OCI-LY7 (cell line): Measurements from ENCODE around the gene LPP.

ENCODE experiments used
- EZH2phosphoT487 ChIP-seq: fragments of 200-600 bp; sonication (generic); IDR thresholded peaks from 2 replicates; pipeline ENCODE4 v1.6.1; 2018; ENCODE audit warnings: low read depth, borderline replicate concordance, mild to moderate bottlenecking, mixed run types, antibody characterized with exemption, low read length, moderate library complexity, mixed read lengths
- TF ChIP-seq, protein P1 (sequence below): fragments of 200-600 bp; sonication (generic); conservative IDR thresholded peaks from 2 replicates; pipeline ENCODE4 v1.5.1; 2014; ENCODE audit warnings: mild to moderate bottlenecking, antibody characterized with exemption, low read length, moderate library complexity, mixed read lengths

DNA sequence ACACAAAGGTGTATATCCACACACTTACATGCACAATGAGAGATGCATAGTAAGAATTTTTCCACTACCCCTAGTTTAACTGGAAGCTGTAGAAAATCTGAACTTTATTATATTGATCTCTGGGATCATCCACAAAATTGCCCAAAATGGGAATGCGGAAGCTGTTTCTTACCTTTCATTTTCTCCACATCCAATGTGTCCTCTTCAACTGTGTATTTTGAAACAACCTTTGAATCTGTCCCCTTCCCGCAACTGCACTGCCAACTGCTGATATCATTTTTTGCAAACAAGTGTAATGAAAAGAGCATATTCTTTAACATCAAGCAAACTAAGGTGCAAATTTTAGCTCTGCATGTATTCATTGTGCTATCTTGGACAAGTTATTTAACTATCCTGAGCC is 590.2 kb downstream of the LPP start:
- TF ChIP-seq, protein P1, sequence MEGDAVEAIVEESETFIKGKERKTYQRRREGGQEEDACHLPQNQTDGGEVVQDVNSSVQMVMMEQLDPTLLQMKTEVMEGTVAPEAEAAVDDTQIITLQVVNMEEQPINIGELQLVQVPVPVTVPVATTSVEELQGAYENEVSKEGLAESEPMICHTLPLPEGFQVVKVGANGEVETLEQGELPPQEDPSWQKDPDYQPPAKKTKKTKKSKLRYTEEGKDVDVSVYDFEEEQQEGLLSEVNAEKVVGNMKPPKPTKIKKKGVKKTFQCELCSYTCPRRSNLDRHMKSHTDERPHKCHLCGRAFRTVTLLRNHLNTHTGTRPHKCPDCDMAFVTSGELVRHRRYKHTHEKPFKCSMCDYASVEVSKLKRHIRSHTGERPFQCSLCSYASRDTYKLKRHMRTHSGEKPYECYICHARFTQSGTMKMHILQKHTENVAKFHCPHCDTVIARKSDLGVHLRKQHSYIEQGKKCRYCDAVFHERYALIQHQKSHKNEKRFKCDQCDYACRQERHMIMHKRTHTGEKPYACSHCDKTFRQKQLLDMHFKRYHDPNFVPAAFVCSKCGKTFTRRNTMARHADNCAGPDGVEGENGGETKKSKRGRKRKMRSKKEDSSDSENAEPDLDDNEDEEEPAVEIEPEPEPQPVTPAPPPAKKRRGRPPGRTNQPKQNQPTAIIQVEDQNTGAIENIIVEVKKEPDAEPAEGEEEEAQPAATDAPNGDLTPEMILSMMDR = no peak
- TF ChIP-seq EZH2phosphoT487 = no peak
